Lung (tissue), 12 donors: ENCODE measurements around the gene BAHCC1. TPM values are rescaled to one million over a fixed set of nuclear protein-coding genes. Genes with fewer than 3 reads are reported as not detected.

ENCODE experiments used
- ATAC-seq: fragments of 200-7000 bp; cut with Tn5 transposase; one replicate; pipeline ENCODE4 v1.9.1; 2020; ENCODE audit warnings: moderate number of reproducible peaks; ENCODE audit not compliant: insufficient read depth, low FRiP score
- DNase-seq, 3 donors: peaks; one replicate each; pipeline ENCODE4 v3.0.0-alpha.2; 2013 to 2017
- H3K27ac ChIP-seq, 2 donors: one replicate each; pipeline ENCODE4 v1.5.1; 2013; ENCODE audit warnings: mild to moderate bottlenecking in 2 of 2, moderate library complexity in 2 of 2, control low read depth in 1 of 2, inconsistent platforms in 1 of 2, low read depth in 1 of 2, low read length in 1 of 2
- H3K27me3 ChIP-seq, 3 donors: one replicate each; pipeline ENCODE4 v1.5.1; 2013; ENCODE audit warnings: low read length in 2 of 3; ENCODE audit not compliant: control insufficient read depth in 3 of 3, insufficient read depth in 3 of 3
- H3K36me3 ChIP-seq, 4 donors: one replicate each; pipeline ENCODE4 v1.5.1; 2013; ENCODE audit warnings: low read length in 4 of 4, mild to moderate bottlenecking in 1 of 4, moderate library complexity in 1 of 4; ENCODE audit not compliant: control insufficient read depth in 4 of 4, insufficient read depth in 4 of 4
- H3K4me1 ChIP-seq, 5 donors: one replicate each; pipeline ENCODE4 v1.5.1; 2013; ENCODE audit warnings: low read length in 5 of 5, mild to moderate bottlenecking in 2 of 5, moderate library complexity in 1 of 5; ENCODE audit not compliant: control insufficient read depth in 5 of 5, insufficient read depth in 5 of 5
- H3K4me3 ChIP-seq: one replicate; pipeline ENCODE4 v1.5.1; 2013; ENCODE audit warnings: mild to moderate bottlenecking, control low read depth, moderate library complexity
- H3K9ac ChIP-seq, 2 donors: one replicate each; pipeline ENCODE4 v1.5.1; 2013; ENCODE audit warnings: low read length in 2 of 2, control low read depth in 1 of 2; ENCODE audit not compliant: insufficient read depth in 1 of 2
- H3K9me3 ChIP-seq, 4 donors: one replicate each; pipeline ENCODE4 v1.5.1; 2013; ENCODE audit warnings: low read length in 3 of 4, mild to moderate bottlenecking in 1 of 4, moderate library complexity in 1 of 4; ENCODE audit not compliant: control insufficient read depth in 4 of 4, insufficient read depth in 3 of 4
- WGBS, 2 donors: extraction: QIAGEN DNeasy Blood & Tissue Kit; methylation state at CpG; one replicate each; pipeline ENCODE4 v1.1.7; 2013; 5-methylcytosine and 5-hydroxymethylcytosine counted together
- polyA plus RNA-seq, 2 donors: library from polyadenylated mRNA; stranded (reverse); fragments of 200-250 nt; gene quantifications; one replicate each; pipeline ENCODE4 v1.2.1, GENCODE V29; 2013
- total RNA-seq, 2 donors: library from RNA; depleted of rRNA in 1 of 2; stranded (reverse); fragments of >200 nt in 1 of 2; gene quantifications; one replicate each; pipeline ENCODE4 v1.2.1, GENCODE V29; 2014 to 2021
- TF ChIP-seq, protein P1 (sequence below): IDR thresholded peaks from 2 replicates; pipeline ENCODE4 v1.5.1; 2012; ENCODE audit warnings: mild to moderate bottlenecking; ENCODE audit errors: control extremely low read depth, extremely low read depth
- donor health status: control.
- donor health status: control.
- donor health status: Bipolar disorder and iron deficiency.
- donor health status: healthy.
- donor health status: DM: yes; HTN: yes; CAD: no.

BAHCC1 gene
- total and polyA plus RNA-seq, 4 donors, result 7.6 to 24.9 (median 17.5) TPM

DNA sequence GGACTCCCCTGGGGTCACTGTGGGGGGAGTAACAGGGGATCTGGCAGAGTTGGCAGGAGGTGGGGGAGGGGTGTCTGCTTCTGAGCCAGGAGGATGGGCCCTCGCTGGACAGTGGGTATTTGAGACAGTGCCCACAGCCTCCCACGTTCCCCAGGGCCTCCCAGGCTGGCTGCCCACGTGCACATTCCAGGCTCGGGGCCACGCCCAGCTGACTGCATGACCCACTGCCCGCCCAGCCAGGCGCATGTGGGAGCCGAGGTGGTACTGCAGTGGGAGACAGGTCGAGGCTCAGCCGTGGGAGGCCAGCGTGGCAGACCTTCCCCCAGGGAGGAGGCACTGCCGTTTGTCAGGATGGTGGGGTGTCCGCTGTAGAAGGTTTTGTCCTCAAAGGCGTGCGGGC, 38.8 kb downstream of the BAHCC1 start:
- no peak for DNase-seq
- ATAC-seq, result no peak
- TF ChIP-seq, protein P1, sequence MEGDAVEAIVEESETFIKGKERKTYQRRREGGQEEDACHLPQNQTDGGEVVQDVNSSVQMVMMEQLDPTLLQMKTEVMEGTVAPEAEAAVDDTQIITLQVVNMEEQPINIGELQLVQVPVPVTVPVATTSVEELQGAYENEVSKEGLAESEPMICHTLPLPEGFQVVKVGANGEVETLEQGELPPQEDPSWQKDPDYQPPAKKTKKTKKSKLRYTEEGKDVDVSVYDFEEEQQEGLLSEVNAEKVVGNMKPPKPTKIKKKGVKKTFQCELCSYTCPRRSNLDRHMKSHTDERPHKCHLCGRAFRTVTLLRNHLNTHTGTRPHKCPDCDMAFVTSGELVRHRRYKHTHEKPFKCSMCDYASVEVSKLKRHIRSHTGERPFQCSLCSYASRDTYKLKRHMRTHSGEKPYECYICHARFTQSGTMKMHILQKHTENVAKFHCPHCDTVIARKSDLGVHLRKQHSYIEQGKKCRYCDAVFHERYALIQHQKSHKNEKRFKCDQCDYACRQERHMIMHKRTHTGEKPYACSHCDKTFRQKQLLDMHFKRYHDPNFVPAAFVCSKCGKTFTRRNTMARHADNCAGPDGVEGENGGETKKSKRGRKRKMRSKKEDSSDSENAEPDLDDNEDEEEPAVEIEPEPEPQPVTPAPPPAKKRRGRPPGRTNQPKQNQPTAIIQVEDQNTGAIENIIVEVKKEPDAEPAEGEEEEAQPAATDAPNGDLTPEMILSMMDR, result no peak
- Histone ChIP-seq H3K36me3 (no peaks in the 10 kb centered on the region), H3K4me3 (no peak overlapping the region), H3K4me1 (peaks cover 4 to 41% (median 23%) of the 10 kb centered on the region in 5 donors), H3K9ac (no peak overlapping the region), H3K27me3 (no peaks in the 10 kb centered on the region), H3K9me3 (no peaks in the 10 kb centered on the region), H3K27ac (no peak overlapping the region)
- 67 to 73% methylated on average over 15 of the region's 15 CpGs for WGBS, 2 donors

DNA sequence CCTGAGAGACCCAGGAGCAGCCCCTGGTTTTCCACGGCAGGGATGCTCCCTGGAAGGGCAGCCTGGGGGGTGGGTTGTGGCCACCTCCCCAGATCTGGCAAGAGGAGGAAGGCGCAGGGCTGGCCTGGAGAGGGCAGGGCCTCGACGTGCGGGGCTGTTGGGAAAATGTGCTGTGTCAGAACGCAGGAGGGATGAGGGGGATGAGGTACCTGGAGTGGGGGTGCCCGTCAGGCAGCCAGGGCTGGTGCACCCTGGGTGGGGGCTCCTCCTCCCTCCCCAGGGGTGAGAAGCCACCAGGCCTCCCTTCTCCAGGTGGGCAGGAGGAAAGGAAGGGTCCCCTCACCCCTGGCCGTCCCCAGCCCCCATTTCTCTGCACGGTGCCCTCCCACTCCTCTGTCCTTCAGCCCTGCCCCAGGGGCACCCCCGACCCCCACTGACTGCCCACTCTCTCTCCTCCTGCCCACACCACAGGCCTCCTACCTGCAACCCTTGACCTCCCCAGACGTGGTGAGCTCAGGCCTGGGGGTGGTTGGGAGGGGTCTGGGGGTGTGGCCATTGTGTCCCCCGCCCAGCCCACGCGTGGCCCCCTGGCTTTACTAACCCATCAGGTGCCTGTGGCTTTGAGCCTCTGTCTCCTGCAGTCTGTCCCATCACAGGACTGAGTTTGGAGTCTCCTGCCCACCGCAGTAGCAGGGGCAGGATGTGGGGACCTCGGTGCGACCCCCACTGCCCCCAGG, 39.6 kb downstream of the BAHCC1 start:
- ATAC-seq, result no peak
- WGBS, 2 donors, result 55 to 78% methylated on average over 15 to 17 of the region's 17 CpGs
- Histone ChIP-seq H3K4me1 (peaks cover 0 to 33% (median 16%) of the 10 kb centered on the region in 5 donors), H3K4me3 (no peak overlapping the region), H3K9ac (no peak overlapping the region), H3K9me3 (no peaks in the 10 kb centered on the region), H3K36me3 (no peaks in the 10 kb centered on the region), H3K27me3 (no peaks in the 10 kb centered on the region), H3K27ac (peak overlapping the region in 1 of 2 donors; percentile 12)
- no peak for DNase-seq
- TF ChIP-seq, protein P1, result no peak

DNA sequence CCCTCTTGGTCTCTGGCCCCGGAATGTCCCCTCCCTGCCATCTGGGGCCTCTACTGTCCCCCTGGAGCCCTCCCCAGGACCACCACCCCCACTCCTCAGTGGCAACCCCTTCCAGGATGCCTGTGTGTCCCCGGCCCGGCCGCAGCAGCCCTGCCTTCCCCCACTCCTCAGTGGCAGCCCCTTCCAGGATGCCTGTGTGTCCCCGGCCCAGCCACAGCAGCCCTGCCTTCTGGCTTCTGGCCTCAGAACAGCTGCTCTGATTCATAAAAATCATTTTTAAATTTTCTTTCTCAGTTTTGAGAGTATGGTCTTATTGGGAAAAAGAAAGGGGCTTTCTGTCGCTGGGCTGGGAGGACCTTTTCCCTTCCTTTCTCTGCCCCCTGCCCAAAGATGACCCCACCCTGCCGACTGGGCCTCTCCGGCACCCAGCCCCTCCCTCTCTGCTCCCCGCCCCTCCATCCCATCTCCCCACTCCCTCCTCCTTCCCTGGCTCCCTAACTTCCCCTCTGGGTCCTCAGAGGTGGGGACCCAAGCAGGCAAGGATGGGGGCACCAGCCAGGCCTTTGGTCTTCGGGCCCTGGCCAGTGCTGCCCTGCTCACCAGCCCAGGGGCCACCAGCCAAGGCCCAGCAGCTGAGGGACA, 40.5 kb downstream of the BAHCC1 start:
- Histone ChIP-seq H3K4me3 (no peak overlapping the region), H3K27ac (peak overlapping the region; percentile 26 to 71), H3K4me1 (peaks cover 0 to 34% (median 12%) of the 10 kb centered on the region in 5 donors), H3K36me3 (no peaks in the 10 kb centered on the region), H3K27me3 (no peaks in the 10 kb centered on the region), H3K9ac (peak overlapping the region in 1 of 2 donors; percentile 23), H3K9me3 (no peaks in the 10 kb centered on the region)
- 59 to 71% methylated on average over 10 of the region's 10 CpGs for WGBS, 2 donors
- DNase-seq (peak; percentile 58 to 70 (median 58)), ATAC-seq (no peak)
- TF ChIP-seq, protein P1, result no peak
